ENCODE measurements around the gene SHKBP1.
"Not testable (repeated sequence)": the region's sequence is repeated elsewhere in the genome, so short reads cannot be mapped to it uniquely, and the experiment has no call there.

Gene SHKBP1, protein sequence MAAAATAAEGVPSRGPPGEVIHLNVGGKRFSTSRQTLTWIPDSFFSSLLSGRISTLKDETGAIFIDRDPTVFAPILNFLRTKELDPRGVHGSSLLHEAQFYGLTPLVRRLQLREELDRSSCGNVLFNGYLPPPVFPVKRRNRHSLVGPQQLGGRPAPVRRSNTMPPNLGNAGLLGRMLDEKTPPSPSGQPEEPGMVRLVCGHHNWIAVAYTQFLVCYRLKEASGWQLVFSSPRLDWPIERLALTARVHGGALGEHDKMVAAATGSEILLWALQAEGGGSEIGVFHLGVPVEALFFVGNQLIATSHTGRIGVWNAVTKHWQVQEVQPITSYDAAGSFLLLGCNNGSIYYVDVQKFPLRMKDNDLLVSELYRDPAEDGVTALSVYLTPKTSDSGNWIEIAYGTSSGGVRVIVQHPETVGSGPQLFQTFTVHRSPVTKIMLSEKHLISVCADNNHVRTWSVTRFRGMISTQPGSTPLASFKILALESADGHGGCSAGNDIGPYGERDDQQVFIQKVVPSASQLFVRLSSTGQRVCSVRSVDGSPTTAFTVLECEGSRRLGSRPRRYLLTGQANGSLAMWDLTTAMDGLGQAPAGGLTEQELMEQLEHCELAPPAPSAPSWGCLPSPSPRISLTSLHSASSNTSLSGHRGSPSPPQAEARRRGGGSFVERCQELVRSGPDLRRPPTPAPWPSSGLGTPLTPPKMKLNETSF

DNA sequence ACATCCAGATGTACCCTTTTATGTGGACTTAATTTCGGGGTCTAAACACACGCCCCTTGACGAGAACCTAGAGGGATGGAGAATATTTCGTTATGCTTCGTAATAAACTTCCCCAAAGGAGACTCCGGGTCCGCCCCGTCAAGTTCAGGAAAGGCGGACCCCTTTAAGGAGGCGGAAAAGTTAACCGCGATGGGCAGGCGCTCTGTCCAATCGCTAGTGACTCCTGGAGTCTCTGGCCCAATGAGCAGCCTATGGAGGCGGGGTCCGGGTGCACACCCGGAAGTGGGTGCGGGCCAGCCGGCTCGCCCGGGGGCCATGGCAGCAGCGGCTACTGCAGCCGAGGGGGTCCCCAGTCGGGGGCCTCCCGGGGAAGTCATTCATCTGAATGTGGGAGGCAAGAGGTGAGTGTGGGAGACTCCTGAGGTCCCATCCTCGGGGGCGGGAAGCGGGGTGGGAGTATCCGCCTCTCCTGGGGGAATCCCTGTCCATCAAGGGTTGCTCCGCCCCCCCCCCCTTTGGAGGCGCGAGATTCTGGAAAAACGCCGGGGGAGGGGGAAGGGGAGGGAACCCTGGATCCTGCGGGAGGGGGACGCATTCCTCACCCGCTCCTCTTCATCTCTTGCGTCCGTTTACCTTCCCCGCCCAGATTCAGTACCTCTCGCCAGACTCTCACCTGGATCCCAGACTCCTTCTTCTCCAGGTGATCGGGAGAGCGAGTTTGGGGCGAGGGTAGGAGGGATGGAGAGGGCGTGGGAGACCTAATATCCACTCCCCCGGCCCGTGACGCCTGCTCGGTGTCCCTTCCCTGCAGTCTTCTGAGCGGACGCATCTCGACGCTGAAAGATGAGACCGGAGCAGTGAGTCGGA is at the start of gene SHKBP1:
Gene SHKBP1 (plus strand): TSS at position 289 of the 867 bp plus-strand sequence. CDS start 27 bp downstream, at position 316.
- peak; percentile 93 for DNase-seq

DNA sequence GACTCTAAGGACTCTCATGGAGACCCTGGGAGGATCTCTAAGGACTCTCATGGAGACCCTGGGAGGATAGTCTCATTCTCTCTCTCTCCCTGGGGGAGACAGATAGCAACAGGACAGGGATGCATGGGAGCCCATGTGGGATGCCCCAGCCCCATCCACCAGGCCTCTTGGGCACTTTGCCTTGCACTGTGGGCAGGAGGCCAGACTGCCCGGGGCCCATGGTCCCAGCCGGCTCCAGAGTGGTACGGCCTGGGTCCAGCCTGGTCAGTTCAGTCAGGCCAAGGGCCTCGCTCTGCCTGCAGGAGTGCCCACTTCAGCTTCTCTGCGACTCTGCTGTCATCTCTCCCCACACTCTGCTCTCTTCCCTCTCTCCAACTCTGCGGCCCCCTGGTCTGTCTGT is 48.6 kb upstream of the SHKBP1 start:
- DNase-seq, result no peak

GRCh38 chr19:40528533-40529092 is 48.1 kb upstream of the SHKBP1 start:
- no peak for DNase-seq

- DNase-seq, result peak; percentile 85
Observed at GRCh38 chr19:40529093-40529954, 47.3 kb upstream of the SHKBP1 start.

- DNase-seq, result peak; percentile 3
Observed at GRCh38 chr19:40530091-40530901, 46.4 kb upstream of the SHKBP1 start.

DNA sequence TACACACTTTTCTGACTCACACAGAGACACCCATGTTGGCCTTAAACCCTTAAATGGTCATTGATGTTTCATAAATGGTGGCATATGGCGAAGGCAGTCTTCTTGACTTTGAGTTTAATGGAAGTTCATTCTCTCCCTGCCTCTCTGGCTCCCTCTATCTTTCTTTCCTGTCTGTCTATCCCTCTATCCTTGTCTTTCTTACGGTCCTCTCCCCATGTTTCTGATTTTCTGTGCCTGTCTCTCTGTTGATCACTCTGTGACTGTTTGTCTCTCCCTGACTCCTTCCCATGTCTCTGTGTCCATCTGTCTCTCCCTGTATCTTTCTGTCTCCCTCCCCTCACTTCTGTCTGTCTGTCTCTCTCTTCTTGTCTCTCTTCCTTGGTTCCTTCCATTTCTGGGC is 43.2 kb upstream of the SHKBP1 start:
- no peak for DNase-seq

- DNase-seq, result no peak
Observed at GRCh38 chr19:40534148-40534547, 42.5 kb upstream of the SHKBP1 start.

DNA sequence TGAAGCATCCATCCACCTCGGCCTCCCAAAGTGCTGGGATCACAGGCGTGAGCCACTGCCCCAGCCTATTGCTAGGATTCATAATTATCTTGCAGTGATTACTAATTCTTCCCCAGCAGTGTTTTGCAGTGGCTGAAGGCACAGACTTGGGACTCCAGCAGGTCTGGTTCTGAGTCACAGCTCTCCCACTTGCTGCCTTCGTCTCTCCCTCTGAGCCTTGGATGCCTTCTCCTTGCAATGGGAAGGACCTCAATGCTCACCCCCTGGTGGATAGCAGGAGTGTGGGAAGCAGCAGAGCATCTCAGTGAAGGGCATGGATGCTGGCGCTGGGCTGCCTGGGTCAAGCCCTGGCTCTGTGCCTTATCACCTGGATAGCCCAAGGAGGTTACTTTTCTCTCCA is 37.6 kb upstream of the SHKBP1 start:
- DNase-seq, result no peak

- no peak for DNase-seq
Observed at GRCh38 chr19:40542202-40542859, 34.3 kb upstream of the SHKBP1 start.

- no peak for DNase-seq
Observed at GRCh38 chr19:40543029-40543597, 33.6 kb upstream of the SHKBP1 start.

- DNase-seq, result not testable (repeated sequence)
Observed at GRCh38 chr19:40546153-40546841, 30.4 kb upstream of the SHKBP1 start.

DNA sequence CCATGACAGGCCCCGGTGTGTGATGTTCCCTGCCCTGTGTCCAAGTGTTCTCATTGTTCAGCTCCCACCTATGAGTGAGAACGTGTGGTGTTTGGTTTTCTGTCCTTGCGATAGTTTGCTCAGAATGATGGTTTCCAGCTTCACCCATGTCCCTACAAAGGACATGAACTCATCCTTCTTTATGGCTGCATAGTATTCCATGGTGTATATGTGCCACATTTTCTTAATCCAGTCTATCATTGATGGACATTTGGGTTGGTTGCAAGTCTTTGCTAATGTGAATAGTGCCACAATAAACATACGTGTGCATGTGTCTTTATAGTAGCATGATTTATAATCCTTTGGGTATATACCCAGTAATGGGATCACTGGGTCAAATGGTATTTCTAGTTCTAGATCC is 29.5 kb upstream of the SHKBP1 start:
- not testable (repeated sequence) for DNase-seq

GRCh38 chr19:40547836-40548235 is 28.8 kb upstream of the SHKBP1 start:
- DNase-seq, result no peak

DNA sequence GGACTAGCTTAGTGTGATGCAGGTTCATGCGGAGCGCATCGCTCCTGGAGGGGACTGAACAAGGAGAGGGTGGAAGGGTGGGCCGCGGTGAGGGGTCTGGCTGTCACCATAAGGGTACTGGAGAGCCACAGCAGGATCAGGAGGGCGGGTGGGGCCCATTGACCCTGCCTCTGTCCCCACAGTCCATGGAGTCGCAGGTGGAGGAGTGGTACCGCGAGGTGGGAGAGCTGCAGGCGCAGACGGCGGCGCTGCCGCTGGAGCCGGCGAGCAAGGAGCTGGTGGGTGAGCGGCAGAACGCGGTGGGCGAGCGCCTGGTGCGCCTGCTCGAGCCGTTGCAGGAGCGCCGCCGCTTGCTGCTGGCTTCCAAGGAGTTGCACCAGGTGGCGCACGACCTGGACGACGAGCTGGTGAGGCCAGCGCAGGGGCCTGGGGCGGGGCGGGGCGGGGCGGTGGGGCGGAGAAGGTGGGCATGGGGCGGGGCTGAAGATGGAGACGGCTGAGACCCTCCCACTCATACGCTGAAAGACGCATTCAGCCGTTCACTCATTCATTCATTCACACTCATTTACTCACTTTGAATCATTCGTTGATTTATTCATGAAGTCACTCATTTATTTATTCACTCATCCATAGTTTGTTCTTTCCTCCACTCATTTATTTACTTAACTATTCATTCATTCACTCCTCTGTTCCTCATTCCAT is 27.5 kb upstream of the SHKBP1 start:
- peak; percentile 49 for DNase-seq

GRCh38 chr19:40550951-40551350 is 25.7 kb upstream of the SHKBP1 start:
- DNase-seq, result no peak

DNA sequence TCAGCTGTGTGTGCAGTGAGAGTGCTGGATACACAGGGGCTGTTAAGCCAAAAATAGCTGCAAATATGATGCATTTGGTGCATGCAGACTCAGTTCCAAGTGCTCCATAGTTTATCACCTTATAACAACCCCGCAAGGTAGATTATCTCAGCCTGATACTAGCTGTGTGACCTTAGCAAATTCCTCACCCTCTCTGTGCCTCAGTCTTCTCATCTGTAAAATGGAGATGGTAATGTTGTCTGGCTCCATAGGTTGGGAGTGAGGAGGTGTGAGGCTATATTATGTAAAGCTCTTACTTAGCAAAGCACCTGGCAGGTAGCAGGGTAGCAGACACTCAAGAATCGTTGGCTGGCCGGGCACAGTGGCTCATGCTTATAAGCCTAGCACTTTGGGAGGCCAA is 23.8 kb upstream of the SHKBP1 start:
- DNase-seq, result no peak

- DNase-seq, result no peak
Observed at GRCh38 chr19:40553885-40554857, 22.5 kb upstream of the SHKBP1 start.
